H1 (cell line): ENCODE results near the gene STAMBP. TPM values are rescaled to one million over a fixed set of nuclear protein-coding genes. Genes with fewer than 3 reads are reported as not detected.

Experiments
- BCL11A ChIP-seq, 2 experiments: IDR thresholded peaks; one replicate each; pipeline ENCODE4 v1.6.1; 2011; ENCODE audit warnings: low read depth in 2 of 2, low read length in 2 of 2, mild to moderate bottlenecking in 2 of 2
- CEBPB ChIP-seq: IDR thresholded peaks from 2 replicates; pipeline ENCODE4 v1.6.1; 2012; ENCODE audit warnings: low read depth, low read length
- CREB1 ChIP-seq: IDR thresholded peaks from 2 replicates; pipeline ENCODE4 v1.6.1; 2012; ENCODE audit warnings: inconsistent platforms
- FOSL1 ChIP-seq: IDR thresholded peaks from 2 replicates; pipeline ENCODE4 v1.6.1; 2011; ENCODE audit warnings: mild to moderate bottlenecking, low read depth, low read length, moderate library complexity; ENCODE audit not compliant: insufficient read depth
- PHF8 ChIP-seq: fragments of 200-600 bp; sonication (generic); conservative IDR thresholded peaks from 2 replicates; pipeline ENCODE4 v1.7.1; 2012; ENCODE audit warnings: low read depth, mild to moderate bottlenecking, inconsistent platforms, low read length, moderate library complexity
- SAP30 ChIP-seq: fragments of 300-600 bp; sonication (generic); IDR thresholded peaks from 2 replicates; pipeline ENCODE4 v1.7.1; 2012; ENCODE audit warnings: low read length, moderate library complexity, mild to moderate bottlenecking, inconsistent platforms; ENCODE audit not compliant: insufficient read depth, insufficient replicate concordance
- SIX5 ChIP-seq: IDR thresholded peaks from 2 replicates; pipeline ENCODE4 v1.6.1; 2011; ENCODE audit warnings: mild to moderate bottlenecking, low read depth, low read length
- SUZ12 ChIP-seq: fragments of 200-600 bp; sonication (generic); IDR thresholded peaks from 2 replicates; pipeline ENCODE4 v1.6.1; 2012; ENCODE audit warnings: mild to moderate bottlenecking, inconsistent platforms, low read length, moderate library complexity, mixed read lengths
- TAF1 ChIP-seq: IDR thresholded peaks from 2 replicates; pipeline ENCODE4 v1.6.1; 2011; ENCODE audit warnings: mild to moderate bottlenecking, low read depth, low read length
- polyA plus RNA-seq, 7 experiments: library from polyadenylated mRNA; depleted of rRNA in 3 of 7; stranded (reverse) in 5 of 7; unstranded in 2 of 7; fragments of >200 nt in 5 of 7; fragments of 200-250 nt in 2 of 7; gene quantifications; 1 replicate in 5 of 7; 2 replicates in 1 of 7; 4 replicates in 1 of 7; pipeline versions ENCODE4 v1.2.1 to v1.2.3, GENCODE V29; 2011 to 2013; ENCODE audit warnings: missing spikeins in 2 of 7, mixed read lengths in 2 of 7
- total RNA-seq: library from RNA; stranded (reverse); fragmentation: NEBNext Ultra II Directional; extraction: Animal tissue kit (Norgen Biotek cat#: 25700); gene quantifications from 2 replicates; pipeline ENCODE4 v1.2.1, GENCODE V29; 2021
- TF ChIP-seq, protein P1 (sequence below): IDR thresholded peaks from 2 replicates; pipeline ENCODE4 v1.6.1; 2012; ENCODE audit warnings: inconsistent platforms
- TF ChIP-seq, protein P2 (sequence below), 3 experiments: IDR thresholded peaks; 1 replicate in 2 of 3; 2 replicates in 1 of 3; pipeline versions ENCODE4 v1.5.1 to v1.6.1; 2011; ENCODE audit warnings: low read length in 3 of 3, mild to moderate bottlenecking in 3 of 3, inconsistent platforms in 2 of 3, low read depth in 1 of 3, moderate library complexity in 1 of 3; ENCODE audit not compliant: insufficient read depth in 1 of 3; ENCODE audit errors: control extremely low read depth in 1 of 3

The STAMBP gene
- total and polyA plus RNA-seq, 2 of the 8 experiments (the other 6 are each of a cell fraction or from before 2014, with no cell fraction given), result 35.8 to 49.7 TPM

DNA sequence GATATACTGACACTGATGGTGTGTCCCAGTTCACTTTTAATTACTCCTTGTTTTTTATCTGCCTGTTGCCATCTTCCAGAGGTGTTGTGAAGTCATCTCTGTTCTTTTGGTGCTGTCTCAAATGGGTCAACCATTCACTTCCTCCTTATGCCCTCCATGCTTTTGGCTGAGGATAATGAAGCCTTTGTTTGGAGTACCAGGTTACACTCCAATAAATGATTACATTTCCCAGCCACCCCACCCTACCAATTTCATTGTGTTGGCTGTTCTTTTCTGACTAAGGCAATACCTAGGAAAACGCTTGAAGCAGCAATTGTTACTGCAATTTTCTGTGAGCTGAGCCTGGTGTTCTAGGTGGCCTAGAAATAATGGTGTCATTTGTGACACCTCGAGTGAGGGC, 34.2 kb downstream of the STAMBP start (continued):
- TF ChIP-seq, protein P1, sequence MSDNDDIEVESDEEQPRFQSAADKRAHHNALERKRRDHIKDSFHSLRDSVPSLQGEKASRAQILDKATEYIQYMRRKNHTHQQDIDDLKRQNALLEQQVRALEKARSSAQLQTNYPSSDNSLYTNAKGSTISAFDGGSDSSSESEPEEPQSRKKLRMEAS, result no peak
- TF ChIP-seq CREB1, result no peak
- TF ChIP-seq SAP30, result no peak
- TF ChIP-seq SUZ12, result no peak
- no peak for TF ChIP-seq FOSL1
- TF ChIP-seq PHF8, result no peak
- TF ChIP-seq, protein P2, sequence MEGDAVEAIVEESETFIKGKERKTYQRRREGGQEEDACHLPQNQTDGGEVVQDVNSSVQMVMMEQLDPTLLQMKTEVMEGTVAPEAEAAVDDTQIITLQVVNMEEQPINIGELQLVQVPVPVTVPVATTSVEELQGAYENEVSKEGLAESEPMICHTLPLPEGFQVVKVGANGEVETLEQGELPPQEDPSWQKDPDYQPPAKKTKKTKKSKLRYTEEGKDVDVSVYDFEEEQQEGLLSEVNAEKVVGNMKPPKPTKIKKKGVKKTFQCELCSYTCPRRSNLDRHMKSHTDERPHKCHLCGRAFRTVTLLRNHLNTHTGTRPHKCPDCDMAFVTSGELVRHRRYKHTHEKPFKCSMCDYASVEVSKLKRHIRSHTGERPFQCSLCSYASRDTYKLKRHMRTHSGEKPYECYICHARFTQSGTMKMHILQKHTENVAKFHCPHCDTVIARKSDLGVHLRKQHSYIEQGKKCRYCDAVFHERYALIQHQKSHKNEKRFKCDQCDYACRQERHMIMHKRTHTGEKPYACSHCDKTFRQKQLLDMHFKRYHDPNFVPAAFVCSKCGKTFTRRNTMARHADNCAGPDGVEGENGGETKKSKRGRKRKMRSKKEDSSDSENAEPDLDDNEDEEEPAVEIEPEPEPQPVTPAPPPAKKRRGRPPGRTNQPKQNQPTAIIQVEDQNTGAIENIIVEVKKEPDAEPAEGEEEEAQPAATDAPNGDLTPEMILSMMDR (IDR thresholded peaks at IDR 0.05; ENCODE audit: control extremely low read depth in 1 of 3, insufficient read depth in 1 of 3, low read depth in 1 of 3, low read length in 3 of 3), result no peak
- no peak for TF ChIP-seq BCL11A (IDR thresholded peaks at IDR 0.05; ENCODE audit: low read depth in 2 of 2, low read length in 2 of 2)
- no peak for TF ChIP-seq TAF1
- TF ChIP-seq SIX5, result no peak
- no peak for TF ChIP-seq CEBPB
